NCI-H524 treated with DMSO at 0.1 percent for 48 hours (cell line): ENCODE measurements around the gene NKX2-4.
"Not testable (repeated sequence)": the region's sequence is repeated elsewhere in the genome, so short reads cannot be mapped to it uniquely, and the experiment has no call there.

Source experiments
- DNase-seq: peaks from one replicate; lab custom pipeline; 2025; lab: John Stamatoyannopoulos, UW

Gene NKX2-4

GRCh38 chr20:21397341-21398108 lies at the start of gene NKX2-4:
Gene NKX2-4 (minus strand): TSS chr20:21397526. CDS start chr20:21397399, 127 bp downstream.
- no peak for DNase-seq

- no peak for DNase-seq
Observed at GRCh38 chr20:21437816-21438215, 40.5 kb upstream of the NKX2-4 start.

DNA sequence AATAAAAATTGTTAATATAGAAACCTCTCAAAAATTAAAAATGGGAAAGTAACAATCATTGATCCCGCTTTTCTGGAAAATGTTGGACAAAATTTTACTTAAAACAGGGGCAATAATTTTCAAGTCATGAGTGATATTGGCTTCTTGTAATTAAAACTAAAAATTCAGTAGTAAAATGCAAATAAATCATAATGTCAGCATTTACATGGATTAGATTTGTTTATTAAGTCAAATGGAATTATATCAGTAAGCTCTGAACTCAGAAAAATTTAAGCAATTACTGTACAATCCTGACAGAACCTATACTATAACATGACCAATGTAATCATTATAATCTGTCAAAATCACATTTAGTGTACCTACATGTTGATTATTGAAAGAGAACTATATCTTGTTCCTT lies 39.9 kb upstream of the NKX2-4 start:
- no peak for DNase-seq

- no peak for DNase-seq
Observed at GRCh38 chr20:21436205-21436604, 38.9 kb upstream of the NKX2-4 start.

DNA sequence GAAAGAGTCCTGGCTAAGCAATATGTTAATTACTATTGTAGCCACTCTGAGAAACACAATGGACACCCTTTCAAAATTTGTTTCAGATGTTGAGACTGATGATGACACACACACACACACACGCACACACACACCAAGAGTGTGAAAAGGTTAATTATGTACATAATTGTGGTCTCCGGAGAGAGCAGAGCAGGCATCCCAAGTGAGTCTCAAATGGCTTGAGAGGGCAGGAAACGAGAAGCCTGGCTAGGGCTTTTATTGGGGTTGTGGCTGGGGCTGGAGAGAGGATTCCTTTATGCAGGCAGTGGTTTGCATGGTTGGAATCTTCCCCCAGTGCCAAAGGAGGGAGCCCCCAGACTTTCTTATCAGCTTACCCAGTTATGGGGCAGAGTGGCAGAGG lies 38.2 kb upstream of the NKX2-4 start:
- no peak for DNase-seq

GRCh38 chr20:21433329-21433890 lies 36.1 kb upstream of the NKX2-4 start:
- no peak for DNase-seq

DNA sequence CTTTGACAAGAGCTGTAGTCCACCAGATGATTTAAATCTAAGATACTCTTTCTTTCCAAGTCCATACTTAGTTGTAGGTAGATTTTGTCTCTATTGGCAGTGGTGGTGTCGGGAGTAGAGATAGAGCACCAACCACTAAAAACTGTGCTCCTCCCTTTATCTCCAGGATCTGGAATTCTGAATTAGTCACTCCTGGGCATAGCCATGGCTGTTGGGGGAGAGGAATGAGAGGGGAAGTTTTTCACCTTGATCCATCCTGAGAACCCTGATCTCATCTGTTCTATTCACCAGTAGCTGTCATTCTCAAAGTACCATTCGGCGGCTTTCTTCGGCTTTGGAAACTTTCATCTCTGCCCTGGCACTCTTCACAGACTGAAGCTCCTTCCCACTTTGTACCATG lies 35.6 kb upstream of the NKX2-4 start:
- DNase-seq = no peak

DNA sequence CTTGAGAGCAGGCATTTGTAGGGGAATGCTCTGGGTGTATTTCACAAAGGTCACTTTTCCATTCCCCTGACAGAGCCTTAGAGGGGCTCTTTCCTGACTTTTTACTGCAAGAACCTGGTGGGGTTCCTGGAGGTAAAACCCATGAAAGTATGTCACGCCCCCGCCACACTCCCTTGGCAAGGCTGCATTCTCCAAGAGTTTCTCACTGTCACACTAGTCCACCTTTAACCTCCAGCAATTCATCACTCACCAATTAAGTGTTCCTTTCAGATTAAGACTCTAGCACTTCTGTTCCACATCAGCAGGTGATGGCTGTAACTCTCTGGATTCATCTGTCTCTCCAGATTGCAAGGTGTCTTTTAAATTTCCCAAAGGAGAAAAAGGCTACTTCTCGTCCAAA lies 32.7 kb upstream of the NKX2-4 start:
- no peak for DNase-seq

GRCh38 chr20:21424846-21425245 lies 27.5 kb upstream of the NKX2-4 start:
- no peak for DNase-seq

- not testable (repeated sequence) for DNase-seq
Observed at GRCh38 chr20:21423712-21424111, 26.4 kb upstream of the NKX2-4 start.

- no peak for DNase-seq
Observed at GRCh38 chr20:21421601-21422236, 24.4 kb upstream of the NKX2-4 start.

- not testable (repeated sequence) for DNase-seq
Observed at GRCh38 chr20:21419147-21419546, 21.8 kb upstream of the NKX2-4 start.

DNA sequence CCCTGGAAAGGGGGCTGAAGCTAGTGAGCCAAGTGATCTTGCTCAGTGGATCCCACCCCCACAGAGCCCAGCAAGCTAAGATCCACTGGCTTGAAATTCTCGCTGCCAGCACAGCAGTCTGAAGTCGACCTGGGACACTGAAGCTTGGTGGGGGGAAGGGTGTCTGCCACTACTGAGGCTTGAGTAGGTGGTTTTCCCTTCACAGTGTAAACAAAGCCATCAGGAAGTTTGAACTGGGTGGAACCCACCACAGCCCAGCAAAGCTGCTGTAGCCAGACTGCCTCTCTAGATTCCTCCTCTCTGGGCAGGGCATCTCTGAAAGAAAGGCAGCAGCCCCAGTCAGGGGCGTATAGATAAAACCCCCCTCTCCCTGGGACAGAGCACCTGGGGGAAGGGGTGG lies 16.7 kb upstream of the NKX2-4 start:
- not testable (repeated sequence) for DNase-seq

DNA sequence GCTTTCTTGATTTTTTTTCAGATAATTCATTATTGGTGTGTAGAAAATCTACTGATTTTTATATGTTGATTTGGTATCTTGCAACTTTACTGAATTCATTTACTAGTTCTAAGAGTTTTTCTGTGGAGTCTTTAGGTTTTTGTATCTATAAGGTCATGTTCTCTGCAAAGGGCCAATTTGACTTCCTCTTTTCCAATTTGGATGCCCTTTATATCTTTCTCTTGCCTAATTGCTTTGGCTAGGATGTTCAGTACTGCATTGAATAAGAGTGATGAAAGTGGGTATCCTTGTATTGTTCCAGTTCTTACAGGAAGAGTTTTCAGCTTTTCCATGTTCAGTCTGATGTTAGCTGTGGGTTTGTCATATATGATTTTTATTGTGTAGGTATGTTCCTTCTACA lies 14.4 kb upstream of the NKX2-4 start:
- no peak for DNase-seq

GRCh38 chr20:21399005-21399475 lies 1.7 kb upstream of the NKX2-4 start:
- DNase-seq = no peak

- no peak for DNase-seq
Observed at GRCh38 chr20:21398109-21399004, 1.0 kb upstream of the NKX2-4 start.

- no peak for DNase-seq
Observed at GRCh38 chr20:21396599-21397340, 556 bp downstream of the NKX2-4 start.

DNA sequence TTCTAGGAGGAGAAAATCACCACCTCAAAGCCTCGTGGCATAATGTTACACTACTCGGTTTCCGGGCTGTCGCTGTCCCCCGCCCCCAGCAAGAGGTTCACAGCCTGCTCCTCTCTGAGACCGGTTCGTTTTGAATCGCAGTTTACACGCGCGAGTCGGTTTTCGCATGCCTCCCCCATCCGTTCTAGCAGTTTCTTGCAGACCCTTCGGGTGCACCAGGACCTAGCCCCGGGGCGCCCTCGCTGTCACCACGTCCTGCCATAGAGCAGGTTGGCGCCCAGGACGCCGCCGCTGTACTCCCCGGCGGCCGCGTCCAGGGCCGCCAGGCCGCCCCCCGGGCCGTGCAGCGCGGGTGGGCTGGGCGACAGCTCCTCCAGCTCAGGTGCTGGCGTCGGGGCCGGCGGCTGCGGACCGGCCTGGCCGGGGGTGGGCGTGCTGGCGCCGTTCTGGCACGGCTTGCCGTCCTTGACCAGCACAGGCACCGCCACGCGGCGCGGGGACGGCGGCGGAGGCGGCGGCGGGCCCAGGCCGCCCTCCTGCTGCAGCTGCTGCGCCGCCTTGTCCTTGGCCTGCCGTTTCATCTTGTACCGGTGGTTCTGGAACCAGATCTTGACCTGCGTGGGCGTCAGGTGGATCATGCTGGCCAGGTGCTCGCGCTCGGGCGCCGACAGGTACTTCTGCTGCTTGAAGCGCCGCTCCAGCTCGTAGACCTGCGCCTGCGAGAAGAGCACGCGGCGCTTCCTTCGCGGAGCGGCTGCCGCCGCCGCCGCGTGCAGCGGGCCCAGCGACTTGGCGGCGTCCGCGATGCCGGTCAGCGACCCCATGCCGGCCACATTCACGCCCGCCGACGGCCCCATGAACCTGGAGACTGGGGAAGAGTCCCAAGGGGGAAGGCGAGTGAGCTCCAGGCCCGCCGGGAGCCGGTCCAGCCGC lies 1.4 kb downstream of the NKX2-4 start:
- DNase-seq = no peak

- no peak for DNase-seq
Observed at GRCh38 chr20:21395051-21395665, 2.2 kb downstream of the NKX2-4 start.

- no peak for DNase-seq
Observed at GRCh38 chr20:21394551-21394950, 2.8 kb downstream of the NKX2-4 start.
